Gastrocnemius medialis (tissue), 4 donors: ENCODE measurements around the gene UBLCP1. TPM values are rescaled to one million over a fixed set of nuclear protein-coding genes. Genes with fewer than 3 reads are reported as not detected.
A peak's percentile ranks its signal among the peaks of the same experiment; 100 is the strongest.

Experiments
- ATAC-seq, 2 donors: fragments of 150-250 bp; one replicate each; pipeline ENCODE4 v1.9.1; 2016
- DNase-seq, 2 donors: peaks; one replicate each; pipeline ENCODE4 v3.0.0-alpha.2; 2019
- H3K27ac ChIP-seq, 4 donors: fragments of 200-600 bp; sonication (generic); 1 replicate in 1 of 4; 2 replicates in 3 of 4; pipeline ENCODE4 v1.5.1; 2016 to 2018; ENCODE audit warnings: mild to moderate bottlenecking in 2 of 4, moderate library complexity in 1 of 4
- H3K27me3 ChIP-seq, 3 donors: fragments of 200-600 bp; sonication (generic) in 2 of 3; 1 replicate in 1 of 3; 2 replicates in 2 of 3; pipeline versions ENCODE4 v1.5.1 to v1.6.0; 2016 to 2019; ENCODE audit warnings: mild to moderate bottlenecking in 1 of 3, moderate library complexity in 1 of 3
- H3K36me3 ChIP-seq, 2 donors: fragments of 200-600 bp; sonication (generic) in 1 of 2; one replicate each; pipeline ENCODE4 v1.5.1; 2017 to 2018
- H3K4me1 ChIP-seq, 2 donors: fragments of 200-600 bp; sonication (generic) in 1 of 2; one replicate each; pipeline ENCODE4 v1.5.1; 2016 to 2017; ENCODE audit warnings: mild to moderate bottlenecking in 2 of 2
- H3K4me3 ChIP-seq, 4 donors: fragments of 200-600 bp; sonication (generic) in 3 of 4; 1 replicate in 1 of 4; 2 replicates in 3 of 4; pipeline ENCODE4 v1.5.1; 2016 to 2019; ENCODE audit warnings: mild to moderate bottlenecking in 2 of 4
- H3K9me3 ChIP-seq, 3 donors: fragments of 200-600 bp; sonication (generic) in 2 of 3; 1 replicate in 1 of 3; 2 replicates in 2 of 3; pipeline ENCODE4 v1.5.1; 2016 to 2019
- POLR2A ChIP-seq, 2 donors: fragments of 450-650 bp; IDR thresholded peaks; one replicate each; pipeline ENCODE4 v1.6.1; 2017; ENCODE audit warnings: antibody characterized with exemption in 2 of 2, mild to moderate bottlenecking in 2 of 2, moderate library complexity in 2 of 2
- in situ Hi-C, 4 donors: fragments of 200-750 bp; cut with MboI; loops; one replicate each; pipeline versions ENCODE4 v1.15.0 to v1.8.0; 2017; ENCODE audit warnings: low sequenced_read_pairs in 4 of 4
- intact Hi-C: fragments of 100-400 bp; cut with DNase I; formaldehyde crosslinking; loops from one replicate; pipeline ENCODE4 v1.15.1; 2023; ENCODE audit warnings: low total_unique reads
- total RNA-seq, 4 donors: library from RNA; depleted of rRNA; stranded (reverse); fragments of >200 nt; gene quantifications; one replicate each; pipeline versions ENCODE4 v1.1.0 to v1.2.3, GENCODE V29; 2016
- TF ChIP-seq, protein P1 (sequence below), 5 experiments: fragments of 450-650 bp in 3 of 5; fragments of 200-600 bp in 2 of 5; sonication (generic) in 2 of 5; IDR thresholded peaks in 4 of 5; conservative IDR thresholded peaks in 1 of 5; 1 replicate in 4 of 5; 2 replicates in 1 of 5; pipeline ENCODE4 v1.5.1; 2016 to 2019; ENCODE audit warnings: antibody characterized with exemption in 5 of 5, mild to moderate bottlenecking in 3 of 5, moderate library complexity in 3 of 5

Gene UBLCP1
- total RNA-seq, 4 donors from 2014 or later = 11.1 to 16.0 (median 14.3) TPM

DNA sequence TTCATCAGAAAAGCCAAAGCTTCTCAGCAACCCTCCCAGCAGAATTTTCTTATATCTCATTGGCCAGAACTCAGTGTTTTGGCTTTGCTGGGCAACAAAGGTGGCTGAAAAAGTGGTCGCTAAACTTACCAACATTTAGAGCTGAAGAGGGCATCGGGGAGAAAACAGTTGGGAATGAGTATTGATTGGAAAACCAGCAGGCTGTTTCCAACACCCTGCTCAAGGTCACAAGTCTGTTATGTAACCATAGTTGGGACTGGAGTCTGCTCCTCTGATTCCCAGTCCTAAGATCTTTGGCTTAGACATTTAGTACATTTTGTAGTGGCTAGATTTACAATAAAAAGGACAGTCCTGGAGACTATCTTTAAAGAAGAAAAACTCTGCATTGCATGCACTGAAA is 50.1 kb downstream of the UBLCP1 start:
- no peaks in the 10 kb centered on the region for H3K4me1 ChIP-seq
- intact Hi-C loops (no loop called here), in situ Hi-C loops (no loop called here)
- H3K9me3 ChIP-seq = no peaks in the 10 kb centered on the region
- no peak overlapping the region for H3K4me3 ChIP-seq
- no peak overlapping the region for H3K27ac ChIP-seq
- no peak for DNase-seq
- TF ChIP-seq, protein P1, sequence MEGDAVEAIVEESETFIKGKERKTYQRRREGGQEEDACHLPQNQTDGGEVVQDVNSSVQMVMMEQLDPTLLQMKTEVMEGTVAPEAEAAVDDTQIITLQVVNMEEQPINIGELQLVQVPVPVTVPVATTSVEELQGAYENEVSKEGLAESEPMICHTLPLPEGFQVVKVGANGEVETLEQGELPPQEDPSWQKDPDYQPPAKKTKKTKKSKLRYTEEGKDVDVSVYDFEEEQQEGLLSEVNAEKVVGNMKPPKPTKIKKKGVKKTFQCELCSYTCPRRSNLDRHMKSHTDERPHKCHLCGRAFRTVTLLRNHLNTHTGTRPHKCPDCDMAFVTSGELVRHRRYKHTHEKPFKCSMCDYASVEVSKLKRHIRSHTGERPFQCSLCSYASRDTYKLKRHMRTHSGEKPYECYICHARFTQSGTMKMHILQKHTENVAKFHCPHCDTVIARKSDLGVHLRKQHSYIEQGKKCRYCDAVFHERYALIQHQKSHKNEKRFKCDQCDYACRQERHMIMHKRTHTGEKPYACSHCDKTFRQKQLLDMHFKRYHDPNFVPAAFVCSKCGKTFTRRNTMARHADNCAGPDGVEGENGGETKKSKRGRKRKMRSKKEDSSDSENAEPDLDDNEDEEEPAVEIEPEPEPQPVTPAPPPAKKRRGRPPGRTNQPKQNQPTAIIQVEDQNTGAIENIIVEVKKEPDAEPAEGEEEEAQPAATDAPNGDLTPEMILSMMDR (IDR thresholded peaks at IDR 0.05 in 4 of 5, conservative IDR thresholded peaks at IDR 0.05 in 1 of 5) = no peak
- TF ChIP-seq POLR2A (IDR thresholded peaks at IDR 0.05) = no peak
- no peaks in the 10 kb centered on the region for H3K36me3 ChIP-seq
- no peak for ATAC-seq
- peaks cover 7 to 22% (median 16%) of the 10 kb centered on the region in 3 donors for H3K27me3 ChIP-seq

DNA sequence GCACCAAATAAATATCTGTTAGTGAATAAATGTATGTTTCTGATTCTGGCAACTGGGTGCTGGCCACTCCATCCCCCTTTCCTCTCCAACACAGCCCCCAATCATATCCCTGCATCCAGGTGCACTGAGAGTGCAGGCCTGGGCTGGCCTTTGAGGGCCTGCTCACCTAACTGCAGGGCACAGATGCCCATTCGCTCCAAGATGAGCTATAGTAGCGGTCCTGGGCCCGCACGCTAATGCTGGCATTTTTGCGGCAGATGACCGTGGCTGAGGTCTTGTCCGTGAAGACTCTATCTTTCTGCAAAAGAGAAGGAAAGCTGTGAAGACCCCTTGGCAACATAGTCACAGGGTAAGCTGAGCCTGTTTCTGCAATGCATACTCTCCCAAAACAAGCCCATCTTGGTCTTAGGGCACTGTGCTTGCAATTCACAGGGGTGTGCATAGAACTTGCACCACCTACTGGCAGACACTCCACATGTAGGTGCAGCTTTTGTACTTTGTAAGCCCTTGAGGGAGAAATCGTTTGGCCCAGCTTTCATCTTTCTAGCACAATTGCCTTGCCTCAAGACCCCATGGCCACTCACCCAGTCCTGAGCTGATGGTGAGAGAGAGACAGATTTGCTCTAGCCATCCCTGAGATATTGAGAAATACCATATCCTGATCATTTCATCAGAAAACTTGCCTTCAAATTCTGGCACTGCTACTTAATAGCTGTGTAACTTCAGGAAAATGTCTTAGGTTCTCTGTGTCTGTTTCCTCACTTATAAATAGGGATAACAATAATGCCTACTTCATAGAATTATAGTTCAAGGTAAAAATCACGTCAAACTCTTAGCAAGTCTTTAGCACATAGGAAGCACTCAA is 53.7 kb downstream of the UBLCP1 start:
- TF ChIP-seq, protein P1 (IDR thresholded peaks at IDR 0.05 in 4 of 5, conservative IDR thresholded peaks at IDR 0.05 in 1 of 5) = peak in 3 of 5 experiments; percentile 9 to 46 (median 26)
- no peak for TF ChIP-seq POLR2A (IDR thresholded peaks at IDR 0.05)
- no peak overlapping the region for H3K4me3 ChIP-seq
- H3K27me3 ChIP-seq = peaks cover 0 to 6% (median 3%) of the 10 kb centered on the region in 3 donors
- H3K4me1 ChIP-seq = no peaks in the 10 kb centered on the region
- no peaks in the 10 kb centered on the region for H3K9me3 ChIP-seq
- in situ Hi-C loops = no loop called here
- DNase-seq (no peak), ATAC-seq (no peak)
- no peaks in the 10 kb centered on the region for H3K36me3 ChIP-seq
- intact Hi-C loops = loop anchor here (5.0 kb wide), 1 partner anchor 159 kb away; no protein-coding TSS in a partner anchor
- no peak overlapping the region for H3K27ac ChIP-seq

DNA sequence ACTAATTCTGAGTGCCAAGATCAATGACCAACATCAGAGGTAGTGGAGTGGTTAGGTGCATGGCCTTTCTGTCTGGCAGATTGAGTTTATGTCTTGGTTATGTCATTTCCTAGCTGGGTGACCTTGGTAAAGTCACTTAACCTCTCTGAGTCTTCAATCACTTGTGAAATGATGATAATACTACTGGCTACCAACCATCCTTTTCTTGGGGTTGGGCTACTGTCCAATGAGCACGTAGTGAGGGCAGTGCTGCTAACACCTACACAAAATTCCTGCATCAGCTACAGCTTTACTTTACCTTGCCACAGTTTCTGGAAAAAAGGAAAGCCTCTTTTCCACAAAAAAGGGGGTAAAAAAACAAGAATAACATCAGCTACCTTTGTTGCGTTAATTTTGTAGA is 54.8 kb downstream of the UBLCP1 start:
- intact Hi-C loops = loop anchor here (5.0 kb wide), 1 partner anchor 161 kb away; no protein-coding TSS in a partner anchor
- DNase-seq (no peak), ATAC-seq (no peak)
- Histone ChIP-seq H3K27ac (no peak overlapping the region), H3K4me1 (no peaks in the 10 kb centered on the region), H3K9me3 (no peaks in the 10 kb centered on the region), H3K4me3 (no peak overlapping the region), H3K27me3 (peaks cover 0 to 2% (median 0%) of the 10 kb centered on the region in 3 donors), H3K36me3 (no peaks in the 10 kb centered on the region)
- TF ChIP-seq, protein P1 (IDR thresholded peaks at IDR 0.05 in 4 of 5, conservative IDR thresholded peaks at IDR 0.05 in 1 of 5) = no peak
- TF ChIP-seq POLR2A (IDR thresholded peaks at IDR 0.05) = no peak
- in situ Hi-C loops = no loop called here

DNA sequence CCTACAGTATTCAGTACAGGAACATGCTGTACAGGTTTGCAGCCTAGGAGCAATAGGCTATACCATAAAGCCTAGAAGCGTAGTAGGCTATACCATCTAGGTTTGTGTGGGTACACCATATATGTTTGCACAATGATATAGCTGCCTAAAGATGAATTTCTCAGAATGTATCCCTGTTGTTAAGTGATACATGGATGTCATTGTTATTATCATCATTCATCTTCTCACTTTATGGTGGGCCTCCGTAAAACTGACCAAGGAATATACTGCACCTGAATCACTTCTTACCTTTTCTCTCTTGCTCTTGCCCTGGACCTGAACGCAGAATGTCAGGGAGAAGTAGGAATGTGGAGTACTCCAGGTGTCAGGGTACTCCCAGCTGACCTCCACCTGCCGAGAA is 55.4 kb downstream of the UBLCP1 start:
- no peak for ATAC-seq
- in situ Hi-C loops = no loop called here
- TF ChIP-seq POLR2A (IDR thresholded peaks at IDR 0.05) = no peak
- TF ChIP-seq, protein P1 (IDR thresholded peaks at IDR 0.05 in 4 of 5, conservative IDR thresholded peaks at IDR 0.05 in 1 of 5) = no peak

More for the DNA sequence above, 55.4 kb downstream of the UBLCP1 start:
- Histone ChIP-seq H3K27ac (no peak overlapping the region), H3K9me3 (no peaks in the 10 kb centered on the region), H3K36me3 (no peaks in the 10 kb centered on the region), H3K4me1 (no peaks in the 10 kb centered on the region), H3K27me3 (peaks cover 0 to 2% (median 0%) of the 10 kb centered on the region in 3 donors), H3K4me3 (no peak overlapping the region)
- no peak for DNase-seq
- intact Hi-C loops = loop anchor here (5.0 kb wide), 1 partner anchor 161 kb away; no protein-coding TSS in a partner anchor
